ENCODE data around the gene PIANP. TPM values are rescaled to one million over a fixed set of nuclear protein-coding genes. Genes with fewer than 3 reads are reported as not detected.
A peak's percentile ranks its signal among the peaks of the same experiment; 100 is the strongest.

Gene PIANP
- total RNA-seq, 1 experiment from 2014 or later, result not detected

GRCh38 chr12:6723607-6724408, 23.2 kb upstream of the PIANP start, which contains the start of gene COPS7A:
Gene COPS7A (plus strand): TSS chr12:6724046. CDS start chr12:6724657, 611 bp downstream.
- peaks cover 14% of the 10 kb centered on the region; the same call in 1 of the 2 replicates for H3K79me2 ChIP-seq (ENCODE audit: insufficient read depth, low read length)
- H3K36me3 ChIP-seq (ENCODE audit: control insufficient read depth in 1 of 2, insufficient read depth in 2 of 2, low read length in 2 of 2), result peaks cover 6% of the 10 kb centered on the region in 2 experiments; a peak in 3 of 4 replicates
- H2AFZ ChIP-seq (ENCODE audit: low read depth, low read length, poor library complexity, severe bottlenecking), result peak within 1 kb of the TSS; percentile 95
- H3K4me3 ChIP-seq (replicated peaks in 1 of 2; ENCODE audit: low read depth in 1 of 2, low read length in 2 of 2), result peak within 1 kb of the TSS; percentile 54 to 86
- ChIA-PET CTCF (interaction anchor here (0.7 to 2.7 kb wide), 12 partner anchors 10 to 160 kb away, joined by 3 to 16 read pairs (median 4); partner anchors contain the start of genes CDCA3, MLF2, PTMS and SPSB2), RAD21 (ENCODE audit: low non-redundant PET in 1 of 2, low total read pairs in 2 of 2, uncharacterized antibody in 2 of 2, unreplicated experiment in 2 of 2) (interaction anchor here (1.0 to 1.6 kb wide), 3 partner anchors 29 to 35 kb away, joined by 3 to 6 read pairs (median 5); partner anchors contain the start of genes ZNF384 (in 2 of the 2) and MLF2 (in 1 of the 2)), POLR2A (interaction anchor here (0.6 to 3.0 kb wide), 21 partner anchors 9 to 412 kb away, joined by 3 to 28 read pairs (median 4); partner anchors contain the start of genes C12orf57, CDCA3, MLF2 and PTMS)
- peak; percentile 96 for ATAC-seq
- peak within 1 kb of the TSS; percentile 91 for H3K27ac ChIP-seq (ENCODE audit: low read depth, low read length)
- no TSS peak for BruUV-seq (replicated peaks)
- peaks cover 5 to 26% of the 10 kb centered on the region in 2 experiments; a peak in 3 of 4 replicates for H3K4me1 ChIP-seq (ENCODE audit: control insufficient read depth in 1 of 2, insufficient read depth in 2 of 2, low read length in 2 of 2)
- H3K9me2 ChIP-seq (ENCODE audit: insufficient read depth), result no peaks in the 10 kb centered on the region
- intact Hi-C loops (cut with micrococcal nuclease), result loop anchor here (1.0 kb wide), 1 partner anchor 35 kb away; the partner anchor contains the start of gene ZNF384
- H3K27me3 ChIP-seq (ENCODE audit: insufficient read depth, low read length), result no peaks in the 10 kb centered on the region
- no peaks in the 10 kb centered on the region for H4K20me1 ChIP-seq (ENCODE audit: insufficient read depth)
- H3K4me2 ChIP-seq (ENCODE audit: low read length), result peak within 1 kb of the TSS; percentile 100
- peak within 1 kb of the TSS; percentile 93 for H3K9ac ChIP-seq (ENCODE audit: low read length)
- no peaks in the 10 kb centered on the region for H3K9me3 ChIP-seq (ENCODE audit: control insufficient read depth in 1 of 2, insufficient read depth in 1 of 2, low read depth in 1 of 2, low read length in 2 of 2)
- peak; percentile 98 for DNase-seq (ENCODE audit: low read depth, low spot score)
- TF ChIP-seq POLR2A (IDR thresholded peaks at IDR 0.05; ENCODE audit: borderline replicate concordance, extremely low read depth, insufficient read depth, insufficient read length), result peak; percentile 29
- no peak for TF ChIP-seq CTCF (IDR thresholded peaks at IDR 0.05 in 2 of 3, conservative IDR thresholded peaks at IDR 0.05 in 1 of 3; ENCODE audit: borderline replicate concordance in 1 of 3, insufficient read depth in 1 of 3, low read depth in 2 of 3, low read length in 2 of 3)
- peak; percentile 93 for TF ChIP-seq SIN3A (IDR thresholded peaks at IDR 0.05; ENCODE audit: low read depth)
- no peak for TF ChIP-seq CEBPB (IDR thresholded peaks at IDR 0.05; ENCODE audit: low read depth)
- TF ChIP-seq FOSL1 (IDR thresholded peaks at IDR 0.05; ENCODE audit: low read depth), result no peak
- TF ChIP-seq ZFX (IDR thresholded peaks at IDR 0.05), result peak; percentile 31; the same call in 1 of the 2 replicates
- TF ChIP-seq YY1 (IDR thresholded peaks at IDR 0.05; ENCODE audit: extremely low read depth, insufficient replicate concordance, low read depth, low read length), result peak; percentile 45
- TF ChIP-seq SP1 (IDR thresholded peaks at IDR 0.05; ENCODE audit: low read depth), result peak; percentile 89; the same call in 1 of the 2 replicates
- TF ChIP-seq ZBTB33 (IDR thresholded peaks at IDR 0.05; ENCODE audit: extremely low read depth, insufficient replicate concordance, low read length), result no peak
- peak; percentile 95 for TF ChIP-seq EGR1 (IDR thresholded peaks at IDR 0.05; ENCODE audit: low read depth)
- TF ChIP-seq ELF1 (IDR thresholded peaks at IDR 0.05; ENCODE audit: borderline replicate concordance, low read depth), result peak; percentile 90
- peak; percentile 100 for TF ChIP-seq MAX (IDR thresholded peaks at IDR 0.05)
- TF ChIP-seq REST (IDR thresholded peaks at IDR 0.05; ENCODE audit: low read depth), result no peak
- TF ChIP-seq EZH2phosphoT487 (IDR thresholded peaks at IDR 0.05; ENCODE audit: borderline replicate concordance), result no peak
- peak; percentile 72 for TF ChIP-seq POLR2AphosphoS5 (IDR thresholded peaks at IDR 0.05; ENCODE audit: low read depth, low read length)
- TF ChIP-seq ZNF274 (IDR thresholded peaks at IDR 0.05; ENCODE audit: low read depth, low read length), result no peak
- TF ChIP-seq EZH2 (IDR thresholded peaks at IDR 0.05), result no peak
- no peak; the same call in 1 of the 2 replicates for TF ChIP-seq SRF (IDR thresholded peaks at IDR 0.05; ENCODE audit: low read depth)
